Thyroid gland (tissue), 4 donors: Measurements from ENCODE around the gene RPS6KL1.

Experiments used
- POLR2A ChIP-seq, 2 donors: fragments of 450-650 bp; IDR thresholded peaks; one replicate each; pipeline ENCODE4 v1.6.1; 2017; ENCODE audit warnings: antibody characterized with exemption in 2 of 2, mild to moderate bottlenecking in 2 of 2, moderate library complexity in 1 of 2
- TF ChIP-seq, protein P1 (sequence below), 6 experiments: fragments of 200-600 bp in 3 of 6; fragments of 450-650 bp in 3 of 6; sonication (generic) in 3 of 6; IDR thresholded peaks; one replicate each; pipeline ENCODE4 v1.5.1; 2016 to 2019; ENCODE audit warnings: antibody characterized with exemption in 6 of 6, mild to moderate bottlenecking in 2 of 6, inconsistent platforms in 1 of 6, moderate library complexity in 1 of 6

GRCh38 chr14:74953686-74954085 is 30.6 kb upstream of the RPS6KL1 start:
- TF ChIP-seq, protein P1, sequence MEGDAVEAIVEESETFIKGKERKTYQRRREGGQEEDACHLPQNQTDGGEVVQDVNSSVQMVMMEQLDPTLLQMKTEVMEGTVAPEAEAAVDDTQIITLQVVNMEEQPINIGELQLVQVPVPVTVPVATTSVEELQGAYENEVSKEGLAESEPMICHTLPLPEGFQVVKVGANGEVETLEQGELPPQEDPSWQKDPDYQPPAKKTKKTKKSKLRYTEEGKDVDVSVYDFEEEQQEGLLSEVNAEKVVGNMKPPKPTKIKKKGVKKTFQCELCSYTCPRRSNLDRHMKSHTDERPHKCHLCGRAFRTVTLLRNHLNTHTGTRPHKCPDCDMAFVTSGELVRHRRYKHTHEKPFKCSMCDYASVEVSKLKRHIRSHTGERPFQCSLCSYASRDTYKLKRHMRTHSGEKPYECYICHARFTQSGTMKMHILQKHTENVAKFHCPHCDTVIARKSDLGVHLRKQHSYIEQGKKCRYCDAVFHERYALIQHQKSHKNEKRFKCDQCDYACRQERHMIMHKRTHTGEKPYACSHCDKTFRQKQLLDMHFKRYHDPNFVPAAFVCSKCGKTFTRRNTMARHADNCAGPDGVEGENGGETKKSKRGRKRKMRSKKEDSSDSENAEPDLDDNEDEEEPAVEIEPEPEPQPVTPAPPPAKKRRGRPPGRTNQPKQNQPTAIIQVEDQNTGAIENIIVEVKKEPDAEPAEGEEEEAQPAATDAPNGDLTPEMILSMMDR (IDR thresholded peaks at IDR 0.05): no peak
- no peak for TF ChIP-seq POLR2A (IDR thresholded peaks at IDR 0.05)
